Breast epithelium (tissue), 4 donors: Measurements from ENCODE around the gene CLASP1. TPM values are rescaled to one million over a fixed set of nuclear protein-coding genes. Genes with fewer than 3 reads are reported as not detected.
"Not testable (repeated sequence)": the region's sequence is repeated elsewhere in the genome, so short reads cannot be mapped to it uniquely, and the experiment has no call there.

Source experiments
- DNase-seq, 2 donors: peaks; one replicate each; pipeline ENCODE4 v3.0.0-alpha.2; 2019; ENCODE audit warnings: low spot score in 2 of 2
- H3K27ac ChIP-seq, 2 donors: fragments of 200-600 bp; sonication (generic) in 1 of 2; one replicate each; pipeline ENCODE4 v1.5.1; 2016 to 2019; ENCODE audit warnings: mild to moderate bottlenecking in 1 of 2
- H3K27me3 ChIP-seq, 2 donors: fragments of 200-600 bp; sonication (generic) in 1 of 2; one replicate each; pipeline versions ENCODE4 v1.5.1 to v1.6.0; 2017 to 2019; ENCODE audit warnings: control low read depth in 1 of 2, mild to moderate bottlenecking in 1 of 2
- H3K36me3 ChIP-seq: fragments of 200-600 bp; one replicate; pipeline ENCODE4 v1.5.1; 2019
- H3K4me1 ChIP-seq, 2 donors: fragments of 200-600 bp; sonication (generic); one replicate each; pipeline ENCODE4 v1.5.1; 2016 to 2019; ENCODE audit warnings: control low read depth in 1 of 2
- H3K4me3 ChIP-seq, 3 donors: fragments of 200-600 bp; sonication (generic); 1 replicate in 2 of 3; 2 replicates in 1 of 3; pipeline ENCODE4 v1.5.1; 2016 to 2019; ENCODE audit warnings: mild to moderate bottlenecking in 3 of 3, moderate library complexity in 2 of 3
- H3K9me3 ChIP-seq, 2 donors: fragments of 200-600 bp; sonication (generic) in 1 of 2; one replicate each; pipeline ENCODE4 v1.5.1; 2016 to 2019; ENCODE audit warnings: control low read depth in 1 of 2
- POLR2A ChIP-seq: fragments of 450-650 bp; IDR thresholded peaks from one replicate; pipeline ENCODE4 v1.6.1; 2016; ENCODE audit warnings: antibody characterized with exemption, mild to moderate bottlenecking, moderate library complexity
- POLR2AphosphoS5 ChIP-seq, 3 donors: sonication (generic); formaldehyde crosslinking; IDR thresholded peaks; one replicate each; pipeline ENCODE4 v1.6.1; 2017; ENCODE audit warnings: antibody characterized with exemption in 3 of 3
- intact Hi-C: fragments of 100-400 bp; cut with DNase I; formaldehyde crosslinking; loops from one replicate; pipeline ENCODE4 v1.15.1; 2023; ENCODE audit warnings: low total_unique reads
- total RNA-seq, 3 donors: library from RNA; depleted of rRNA; stranded (reverse); fragments of >200 nt; gene quantifications; one replicate each; pipeline ENCODE4 v1.1.0, GENCODE V29; 2016
- TF ChIP-seq, protein P1 (sequence below), 3 donors: fragments of 450-650 bp; IDR thresholded peaks; one replicate each; pipeline ENCODE4 v1.5.1; 2016 to 2017; ENCODE audit warnings: antibody characterized with exemption in 3 of 3, mild to moderate bottlenecking in 3 of 3, moderate library complexity in 3 of 3

CLASP1 gene
- total RNA-seq, 3 donors from 2014 or later, result 80.3 to 106 (median 98.7) TPM

DNA sequence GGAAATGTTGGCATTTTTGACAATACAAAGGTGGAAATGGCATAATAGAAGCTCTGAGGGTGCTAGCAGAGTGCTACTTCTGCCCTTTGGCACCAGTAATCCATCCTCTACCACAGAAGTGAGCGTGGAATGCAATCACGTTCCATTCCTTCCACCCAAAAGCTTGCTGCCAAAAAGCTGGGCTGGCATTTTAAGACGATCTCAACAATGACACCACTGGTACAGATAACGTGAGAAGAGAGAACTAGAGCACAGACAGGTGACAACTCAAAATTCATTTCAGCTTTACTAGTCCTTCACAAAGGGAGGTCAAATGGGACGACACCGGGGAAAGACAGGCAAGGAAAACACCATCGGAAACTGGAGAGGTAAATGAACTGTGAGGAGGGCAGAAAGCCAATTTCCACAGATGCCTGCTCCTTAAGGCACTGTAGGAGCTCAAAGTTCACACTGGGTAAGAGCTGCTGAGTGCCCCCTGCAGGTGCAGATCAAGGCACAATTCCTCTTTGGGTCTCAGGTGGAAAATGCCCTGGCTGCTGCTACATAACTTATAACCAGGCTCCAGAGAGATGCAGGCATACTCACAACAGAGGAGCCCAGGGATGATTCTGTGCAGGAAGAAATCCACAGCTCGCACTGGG, 169.3 kb downstream of the CLASP1 start:
- intact Hi-C loops, result no loop called here
- TF ChIP-seq POLR2AphosphoS5 (IDR thresholded peaks at IDR 0.05), result no peak
- TF ChIP-seq POLR2A, result no peak
- TF ChIP-seq, protein P1, sequence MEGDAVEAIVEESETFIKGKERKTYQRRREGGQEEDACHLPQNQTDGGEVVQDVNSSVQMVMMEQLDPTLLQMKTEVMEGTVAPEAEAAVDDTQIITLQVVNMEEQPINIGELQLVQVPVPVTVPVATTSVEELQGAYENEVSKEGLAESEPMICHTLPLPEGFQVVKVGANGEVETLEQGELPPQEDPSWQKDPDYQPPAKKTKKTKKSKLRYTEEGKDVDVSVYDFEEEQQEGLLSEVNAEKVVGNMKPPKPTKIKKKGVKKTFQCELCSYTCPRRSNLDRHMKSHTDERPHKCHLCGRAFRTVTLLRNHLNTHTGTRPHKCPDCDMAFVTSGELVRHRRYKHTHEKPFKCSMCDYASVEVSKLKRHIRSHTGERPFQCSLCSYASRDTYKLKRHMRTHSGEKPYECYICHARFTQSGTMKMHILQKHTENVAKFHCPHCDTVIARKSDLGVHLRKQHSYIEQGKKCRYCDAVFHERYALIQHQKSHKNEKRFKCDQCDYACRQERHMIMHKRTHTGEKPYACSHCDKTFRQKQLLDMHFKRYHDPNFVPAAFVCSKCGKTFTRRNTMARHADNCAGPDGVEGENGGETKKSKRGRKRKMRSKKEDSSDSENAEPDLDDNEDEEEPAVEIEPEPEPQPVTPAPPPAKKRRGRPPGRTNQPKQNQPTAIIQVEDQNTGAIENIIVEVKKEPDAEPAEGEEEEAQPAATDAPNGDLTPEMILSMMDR (IDR thresholded peaks at IDR 0.05), result no peak
- H3K36me3 ChIP-seq, result no peaks in the 10 kb centered on the region
- no peak for DNase-seq
- peaks cover 0 to 20% of the 10 kb centered on the region in 2 donors for H3K4me1 ChIP-seq
- H3K9me3 ChIP-seq, result no peaks in the 10 kb centered on the region
- H3K27me3 ChIP-seq, result no peaks in the 10 kb centered on the region
- H3K27ac ChIP-seq, result peak overlapping the region in 1 of 2 donors; percentile 52
- no peak overlapping the region for H3K4me3 ChIP-seq

DNA sequence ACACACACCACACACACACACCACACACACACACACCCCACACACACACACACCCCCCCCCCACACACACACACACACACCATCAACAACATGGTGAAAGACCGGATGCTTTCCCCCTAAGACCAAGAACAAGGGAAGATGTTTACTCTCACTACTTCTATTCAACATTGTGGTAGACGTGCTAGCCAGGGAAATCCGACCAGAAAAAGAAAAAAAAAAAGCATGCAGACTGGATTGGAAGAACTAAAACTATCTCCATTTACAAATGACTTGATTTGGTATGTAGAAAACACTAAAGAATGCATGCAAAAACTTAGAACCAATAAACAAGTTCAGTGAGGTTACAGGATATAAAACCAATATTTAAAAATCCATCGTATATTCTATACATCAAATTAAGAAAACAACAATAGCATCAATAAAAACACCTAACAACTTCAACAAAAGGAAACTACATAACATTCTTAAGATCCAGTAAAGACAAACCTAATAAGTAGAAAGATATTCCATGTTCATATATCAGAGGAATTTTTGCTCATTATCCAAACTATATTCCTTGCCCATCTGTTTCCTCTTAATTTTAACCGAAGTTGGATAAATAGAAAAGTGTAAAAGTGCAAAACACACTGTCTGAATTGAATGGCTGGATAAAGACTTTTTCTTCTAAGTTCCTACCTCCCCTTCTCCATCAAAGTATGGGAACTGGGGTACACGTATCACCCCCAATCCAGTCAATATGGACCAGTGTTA, 170.1 kb downstream of the CLASP1 start:
- no peak for DNase-seq
- peak overlapping the region in 1 of 2 donors; percentile 52 for H3K27ac ChIP-seq
- no peaks in the 10 kb centered on the region for H3K36me3 ChIP-seq
- H3K4me1 ChIP-seq, result peaks cover 0 to 16% of the 10 kb centered on the region in 2 donors
- no peak for TF ChIP-seq POLR2A
- TF ChIP-seq POLR2AphosphoS5 (IDR thresholded peaks at IDR 0.05), result no peak
- TF ChIP-seq, protein P1 (IDR thresholded peaks at IDR 0.05), result no peak
- H3K27me3 ChIP-seq, result no peaks in the 10 kb centered on the region
- intact Hi-C loops, result no loop called here
- H3K9me3 ChIP-seq, result no peaks in the 10 kb centered on the region
- no peak overlapping the region for H3K4me3 ChIP-seq

DNA sequence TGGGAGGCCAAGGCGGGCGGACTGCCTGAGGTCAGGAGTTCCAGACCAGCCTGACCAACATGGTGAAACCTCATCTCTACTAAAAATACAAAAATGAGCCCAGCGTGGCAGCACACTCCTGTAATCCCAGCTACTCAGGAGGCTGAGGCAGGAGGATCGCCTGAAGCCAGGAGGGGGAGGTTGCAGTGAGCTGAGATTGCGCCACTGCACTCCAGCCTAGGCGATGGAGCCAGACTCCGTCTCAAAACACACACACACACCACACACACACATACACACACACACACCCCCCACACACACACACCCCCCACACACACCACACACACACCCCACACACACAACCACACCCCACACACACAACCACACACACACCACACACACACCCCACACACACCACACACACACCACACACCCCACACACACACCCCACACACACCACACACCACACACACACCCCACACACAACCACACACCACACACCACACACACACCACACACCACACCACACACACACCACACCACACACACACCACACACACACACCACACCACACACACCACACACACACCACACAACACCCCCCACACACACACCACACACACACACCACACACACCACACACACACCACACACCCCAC, 170.8 kb downstream of the CLASP1 start:
- H3K36me3 ChIP-seq, intact Hi-C loops, H3K4me3 ChIP-seq, H3K9me3 ChIP-seq, H3K27me3 ChIP-seq, DNase-seq, H3K27ac ChIP-seq: not testable (repeated sequence)
- H3K4me1 ChIP-seq, result peaks cover 0 to 16% of the 10 kb centered on the region in 2 donors

DNA sequence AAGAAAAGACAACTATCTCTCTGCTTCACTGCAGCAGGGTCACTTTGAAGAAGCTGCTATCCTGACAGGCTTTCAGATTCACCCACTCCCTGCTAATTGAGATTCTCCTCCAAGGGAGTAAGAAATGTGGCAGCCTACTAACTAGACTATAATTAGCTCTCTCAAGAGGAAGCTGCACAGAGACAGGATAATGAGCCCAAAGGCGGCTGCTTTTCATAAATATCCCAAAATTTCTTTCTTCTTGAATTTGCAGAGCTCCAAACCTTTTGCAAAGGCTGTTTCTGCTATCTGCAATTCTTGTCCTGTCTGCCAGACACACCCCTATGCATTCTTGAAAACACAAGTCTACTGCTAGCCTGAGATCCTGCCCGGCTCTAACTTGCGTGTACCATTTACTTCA, 172.6 kb downstream of the CLASP1 start:
- Histone ChIP-seq H3K4me1 (peaks cover 0 to 16% of the 10 kb centered on the region in 2 donors), H3K36me3 (no peaks in the 10 kb centered on the region), H3K27me3 (no peaks in the 10 kb centered on the region), H3K27ac (no peak overlapping the region), H3K4me3 (no peak overlapping the region), H3K9me3 (no peaks in the 10 kb centered on the region)
- intact Hi-C loops, result no loop called here
- no peak for DNase-seq
- TF ChIP-seq, protein P1 (IDR thresholded peaks at IDR 0.05), result no peak
- no peak for TF ChIP-seq POLR2AphosphoS5 (IDR thresholded peaks at IDR 0.05)
- TF ChIP-seq POLR2A, result no peak

DNA sequence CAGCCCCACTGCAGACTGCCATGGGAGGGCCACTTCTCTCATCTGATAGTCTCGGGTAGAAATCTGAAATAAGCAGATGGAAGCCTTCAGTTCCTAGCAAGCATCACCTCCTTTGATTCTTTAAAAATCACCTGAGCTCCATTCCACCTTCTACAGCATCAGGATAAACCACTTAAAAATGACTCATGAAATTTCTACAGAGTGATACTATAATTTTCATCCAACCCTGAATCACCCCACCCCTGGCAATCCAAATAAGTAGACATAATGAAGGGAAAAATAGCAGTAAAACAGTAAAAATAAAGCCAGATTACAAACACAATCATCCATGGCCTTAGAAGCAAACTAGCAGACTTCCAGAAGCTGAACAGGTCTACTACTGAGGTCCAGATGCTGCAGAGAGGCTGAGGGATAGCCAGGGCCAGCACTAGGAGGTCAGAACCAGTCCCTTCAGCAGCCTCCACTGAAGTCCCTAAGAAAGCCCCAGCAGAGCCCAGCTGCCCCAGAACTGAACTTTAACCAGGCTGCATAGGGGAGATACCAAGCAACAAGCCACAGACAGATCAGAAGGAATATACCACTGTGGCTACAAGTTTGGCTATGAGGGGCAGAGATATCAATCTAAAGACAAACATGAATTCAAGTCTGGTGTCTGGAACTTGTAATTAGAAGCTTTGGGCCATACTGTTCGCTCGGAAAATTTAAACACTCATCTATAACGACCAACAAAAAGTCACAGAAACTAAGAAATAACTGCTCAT, 173.3 kb downstream of the CLASP1 start:
- H3K4me1 ChIP-seq, result peaks cover 0 to 15% of the 10 kb centered on the region in 2 donors
- H3K27ac ChIP-seq, result no peak overlapping the region
- no peaks in the 10 kb centered on the region for H3K27me3 ChIP-seq
- intact Hi-C loops, result no loop called here
- no peaks in the 10 kb centered on the region for H3K36me3 ChIP-seq
- TF ChIP-seq POLR2A (no peak), POLR2AphosphoS5 (IDR thresholded peaks at IDR 0.05) (no peak)
- TF ChIP-seq, protein P1 (IDR thresholded peaks at IDR 0.05), result no peak
- no peaks in the 10 kb centered on the region for H3K9me3 ChIP-seq
- DNase-seq, result no peak
- no peak overlapping the region for H3K4me3 ChIP-seq
